ENCODE measurements around the gene PRSS8. TPM values are rescaled to one million over a fixed set of nuclear protein-coding genes. Genes with fewer than 3 reads are reported as not detected.

The PRSS8 gene
- total RNA-seq (1 to 10 TPM in 1 of 5 donors, under 1 TPM in 2, not detected in 2; 0.43 to 1.1 (median 0.55) TPM), total RNA-seq (0 to 0.18 (median 0) reads per million in 29 experiments)
- total RNA-seq (2013), result 0.07 TPM

DNA sequence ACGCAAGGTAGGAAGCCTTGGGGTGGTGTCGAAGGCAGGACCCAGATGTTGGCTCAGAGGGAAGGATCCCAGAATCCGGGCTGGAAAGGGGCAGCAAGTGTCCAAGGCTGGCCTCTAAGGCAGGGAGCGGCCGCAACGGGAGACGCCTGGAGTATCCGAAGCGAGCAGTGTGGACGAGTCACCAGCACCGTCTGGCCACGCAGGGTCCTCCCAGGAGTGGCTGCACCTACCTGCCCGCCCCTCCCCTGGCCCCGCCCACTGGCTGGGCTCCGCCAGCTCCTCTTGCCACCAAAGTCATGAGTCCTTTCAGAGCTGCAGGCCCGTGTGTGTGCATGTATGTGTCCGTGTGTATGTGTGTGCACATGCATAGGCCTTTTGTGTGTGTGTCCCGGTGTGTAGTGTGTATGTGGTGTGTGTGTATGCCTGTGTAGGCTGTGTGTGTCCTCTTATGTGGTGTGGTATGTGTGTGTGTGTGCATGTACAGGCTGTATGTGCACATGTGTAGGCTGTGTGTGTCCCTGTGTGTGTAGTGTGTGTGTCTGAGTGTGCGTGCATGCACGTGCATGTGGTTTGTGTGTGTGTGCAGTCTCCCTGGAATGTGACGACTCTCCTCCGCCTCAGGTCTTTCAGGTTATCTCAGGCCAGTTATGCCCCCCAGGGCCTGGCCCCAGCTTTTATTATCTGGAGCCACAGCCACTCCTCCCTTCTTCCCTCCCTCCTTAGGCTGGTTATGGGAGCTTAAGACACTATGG is at the start of gene PRSS8:
Gene PRSS8 (minus strand): TSS at position 193 of the 752 bp plus-strand sequence. CDS start 229 bp downstream, outside the sequence.
- 87% methylated on average over 18 of the region's 22 CpGs for WGBS (ENCODE audit: insufficient coverage)
- Histone ChIP-seq H3K27ac (ENCODE audit: low read length) (no peak within 1 kb of the TSS), H3K36me3 (ENCODE audit: control insufficient read depth in 2 of 2, extremely low read depth in 1 of 2, insufficient read depth in 1 of 2, low read length in 1 of 2) (peaks cover 10 to 11% of the 10 kb centered on the region in 2 donors), H3K4me1 (ENCODE audit: control insufficient read depth in 1 of 2, extremely low read depth in 1 of 2, insufficient read depth in 2 of 2, low read length in 2 of 2) (no peaks in the 10 kb centered on the region), H3K4me3 (ENCODE audit: control insufficient read depth in 1 of 2, extremely low read depth in 1 of 2, low read length in 1 of 2) (no peak within 1 kb of the TSS), H3K27me3 (replicated peaks in 1 of 2; ENCODE audit: control insufficient read depth in 2 of 2, extremely low read depth in 1 of 2, insufficient read depth in 2 of 2, low read length in 1 of 2) (no peaks in the 10 kb centered on the region), H3K9me3 (no peaks in the 10 kb centered on the region)
- Mint-ChIP-seq H3K27me3 (no peaks in the 10 kb centered on the region), H3K36me3 (peaks cover 5% of the 10 kb centered on the region), H3K4me1 (no peaks in the 10 kb centered on the region), H3K27ac (no peak within 1 kb of the TSS), H3K9me3 (no peaks in the 10 kb centered on the region), H3K4me3 (no peak within 1 kb of the TSS)
- CTCF ChIA-PET, result no interaction called here
- ATAC-seq (replicated peaks in 1 of 4) (no peak), DNase-seq (no peak)
- POLR2A ChIA-PET, result interaction anchor here in 1 of 2 donors (0.6 kb wide), 1 partner anchor 22 kb away, joined by 3 read pairs; no protein-coding TSS in a partner anchor

DNA sequence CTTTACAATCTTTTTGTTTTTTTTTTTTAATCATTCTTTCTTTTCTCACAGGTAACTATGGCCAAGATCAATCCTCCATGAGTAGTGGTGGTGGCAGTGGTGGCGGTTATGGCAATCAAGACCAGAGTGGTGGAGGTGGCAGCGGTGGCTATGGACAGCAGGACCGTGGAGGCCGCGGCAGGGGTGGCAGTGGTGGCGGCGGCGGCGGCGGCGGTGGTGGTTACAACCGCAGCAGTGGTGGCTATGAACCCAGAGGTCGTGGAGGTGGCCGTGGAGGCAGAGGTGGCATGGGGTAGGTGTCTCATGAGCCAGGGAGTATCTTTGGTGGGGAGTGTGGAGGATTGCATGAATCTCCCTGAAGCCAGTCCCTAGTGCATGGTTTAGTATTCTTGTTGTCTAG is 49.4 kb upstream of the PRSS8 start:
- DNase-seq (no peak), ATAC-seq (replicated peaks in 1 of 4) (no peak)
- Histone ChIP-seq H3K4me1 (ENCODE audit: control insufficient read depth in 1 of 2, extremely low read depth in 1 of 2, insufficient read depth in 2 of 2, low read length in 2 of 2) (peaks cover 56 to 78% of the 10 kb centered on the region in 2 experiments), H3K36me3 (ENCODE audit: control insufficient read depth in 2 of 2, extremely low read depth in 1 of 2, insufficient read depth in 1 of 2, low read length in 1 of 2) (peaks cover 9 to 80% of the 10 kb centered on the region in 2 donors), H3K27me3 (replicated peaks in 1 of 2; ENCODE audit: control insufficient read depth in 2 of 2, extremely low read depth in 1 of 2, insufficient read depth in 2 of 2, low read length in 1 of 2) (no peaks in the 10 kb centered on the region), H3K4me3 (ENCODE audit: control insufficient read depth in 1 of 2, extremely low read depth in 1 of 2, low read length in 1 of 2) (no peak overlapping the region), H3K9me3 (no peaks in the 10 kb centered on the region), H3K27ac (ENCODE audit: low read length) (no peak overlapping the region)
- 95% methylated on average over 13 of the region's 14 CpGs for WGBS (ENCODE audit: insufficient coverage)
- H3K4me1 Mint-ChIP-seq, result peaks cover 81 to 94% (median 86%) of the 10 kb centered on the region in 3 donors
- ChIA-PET CTCF (interaction anchor here in 1 of 2 donors (0.7 kb wide), 1 partner anchor 16 kb away, joined by 4 read pairs; no protein-coding TSS in a partner anchor), POLR2A (interaction anchor here (0.7 to 1.2 kb wide), 6 partner anchors 12 to 67 kb away, joined by 3 to 12 read pairs (median 5); partner anchors contain the start of genes KAT8 (in 1 of the 2) and PYCARD (in 1 of the 2))
- peak overlapping the region in 2 of 3 donors; percentile 25 to 97 for H3K4me3 Mint-ChIP-seq
- H3K36me3 Mint-ChIP-seq, result peaks cover 81% of the 10 kb centered on the region
- no peaks in the 10 kb centered on the region for H3K9me3 Mint-ChIP-seq
- peaks cover 0 to 2% of the 10 kb centered on the region in 2 donors for H3K27me3 Mint-ChIP-seq
- H3K27ac Mint-ChIP-seq, result peak overlapping the region; percentile 68 to 70

DNA sequence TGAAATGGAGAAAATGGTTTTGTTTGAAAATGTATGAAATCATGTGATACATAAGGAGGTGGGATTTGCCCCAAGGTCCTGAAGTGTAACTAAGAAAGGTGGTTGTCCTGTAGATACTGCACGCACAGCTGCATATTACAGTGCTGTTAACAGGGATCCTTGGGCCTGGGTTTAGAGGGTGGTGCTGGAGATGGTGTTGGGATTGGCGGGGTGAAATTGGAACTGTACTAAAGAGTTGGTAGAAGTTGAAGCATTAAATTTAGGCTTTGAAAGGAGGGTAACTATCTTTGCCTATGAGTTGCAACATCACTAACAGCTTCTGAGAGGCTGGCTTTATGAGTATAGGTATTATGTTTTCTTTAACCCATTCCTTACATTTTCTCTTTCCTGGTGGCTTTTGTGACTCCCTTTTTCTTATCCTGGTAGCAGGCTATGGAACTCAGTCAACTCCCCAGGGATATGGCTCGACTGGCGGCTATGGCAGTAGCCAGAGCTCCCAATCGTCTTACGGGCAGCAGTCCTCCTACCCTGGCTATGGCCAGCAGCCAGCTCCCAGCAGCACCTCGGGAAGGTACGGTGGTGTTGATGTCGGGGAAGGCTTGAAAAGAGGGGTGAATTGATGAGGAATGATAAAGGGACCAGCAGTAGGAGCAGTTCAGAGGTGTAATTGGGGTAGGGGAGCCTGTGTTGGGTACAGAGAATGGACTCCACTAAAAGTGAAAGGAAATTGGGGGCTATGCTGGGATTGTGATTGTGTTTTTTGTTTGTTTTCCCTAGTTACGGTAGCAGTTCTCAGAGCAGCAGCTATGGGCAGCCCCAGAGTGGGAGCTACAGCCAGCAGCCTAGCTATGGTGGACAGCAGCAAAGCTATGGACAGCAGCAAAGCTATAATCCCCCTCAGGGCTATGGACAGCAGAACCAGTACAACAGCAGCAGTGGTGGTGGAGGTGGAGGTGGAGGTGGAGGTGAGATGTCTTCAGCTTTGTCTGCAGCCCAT is 48.2 kb upstream of the PRSS8 start:
- 75% methylated on average over 5 of the region's 10 CpGs for WGBS (ENCODE audit: insufficient coverage)
- ChIA-PET CTCF (interaction anchor here (0.6 to 0.7 kb wide), 3 partner anchors 17 to 296 kb away, joined by 3 to 4 read pairs (median 4); no protein-coding TSS in a partner anchor), POLR2A (interaction anchor here (0.5 to 2.2 kb wide), 8 partner anchors 9 to 686 kb away, joined by 3 to 12 read pairs (median 4); partner anchors contain the start of genes KAT8 (in 1 of the 2) and PYCARD (in 1 of the 2))
- H3K36me3 ChIP-seq (ENCODE audit: control insufficient read depth in 2 of 2, extremely low read depth in 1 of 2, insufficient read depth in 1 of 2, low read length in 1 of 2), result peaks cover 6 to 68% of the 10 kb centered on the region in 2 donors
- Mint-ChIP-seq H3K36me3 (peaks cover 70% of the 10 kb centered on the region), H3K27me3 (peaks cover 0 to 2% of the 10 kb centered on the region in 2 donors), H3K9me3 (no peaks in the 10 kb centered on the region), H3K27ac (peak overlapping the region; percentile 65 to 74), H3K4me1 (peaks cover 74 to 88% (median 79%) of the 10 kb centered on the region in 3 donors), H3K4me3 (peak overlapping the region; percentile 60 to 98 (median 97))
- H3K27me3 ChIP-seq (replicated peaks in 1 of 2; ENCODE audit: control insufficient read depth in 2 of 2, extremely low read depth in 1 of 2, insufficient read depth in 2 of 2, low read length in 1 of 2), result no peaks in the 10 kb centered on the region
- H3K4me3 ChIP-seq (ENCODE audit: control insufficient read depth in 1 of 2, extremely low read depth in 1 of 2, low read length in 1 of 2), result no peak overlapping the region
- peaks cover 58 to 75% of the 10 kb centered on the region in 2 experiments for H3K4me1 ChIP-seq (ENCODE audit: control insufficient read depth in 1 of 2, extremely low read depth in 1 of 2, insufficient read depth in 2 of 2, low read length in 2 of 2)
- peak overlapping the region; percentile 25 for H3K27ac ChIP-seq (ENCODE audit: low read length)
- DNase-seq (no peak), ATAC-seq (replicated peaks in 1 of 4) (no peak)
- no peaks in the 10 kb centered on the region for H3K9me3 ChIP-seq

DNA sequence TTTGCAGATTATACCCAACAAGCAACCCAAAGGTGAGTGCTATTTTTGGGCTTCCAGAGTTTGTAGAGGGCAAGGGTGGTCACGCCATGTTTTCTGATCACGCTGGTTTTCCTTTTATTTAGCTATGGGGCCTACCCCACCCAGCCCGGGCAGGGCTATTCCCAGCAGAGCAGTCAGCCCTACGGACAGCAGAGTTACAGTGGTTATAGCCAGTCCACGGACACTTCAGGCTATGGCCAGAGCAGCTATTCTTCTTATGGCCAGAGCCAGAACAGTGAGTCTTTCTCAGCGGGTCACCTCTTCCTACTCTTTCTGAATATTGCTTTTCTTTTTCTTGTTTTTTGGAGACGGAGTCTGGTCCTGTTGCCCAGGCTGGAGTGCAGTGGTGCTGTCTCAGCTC is 46.9 kb upstream of the PRSS8 start:
- Mint-ChIP-seq H3K27ac (peak overlapping the region; percentile 75 to 83), H3K4me3 (peak overlapping the region; percentile 97 to 98 (median 98)), H3K27me3 (peaks cover 0 to 2% of the 10 kb centered on the region in 2 donors), H3K9me3 (no peaks in the 10 kb centered on the region), H3K36me3 (peaks cover 58% of the 10 kb centered on the region), H3K4me1 (peaks cover 73 to 85% (median 78%) of the 10 kb centered on the region in 3 donors)
- ChIA-PET CTCF (interaction anchor here (0.7 to 1.0 kb wide), 3 partner anchors 11 to 541 kb away, joined by 4 to 5 read pairs (median 5); no protein-coding TSS in a partner anchor), POLR2A (interaction anchor here (0.5 to 2.2 kb wide), 3 partner anchors 13 to 40 kb away, joined by 3 to 8 read pairs (median 8); no protein-coding TSS in a partner anchor)
- peak overlapping the region; percentile 13 for H3K27ac ChIP-seq (ENCODE audit: low read length)
- no peaks in the 10 kb centered on the region for H3K27me3 ChIP-seq (replicated peaks in 1 of 2; ENCODE audit: control insufficient read depth in 2 of 2, extremely low read depth in 1 of 2, insufficient read depth in 2 of 2, low read length in 1 of 2)
- no peak for ATAC-seq (replicated peaks in 1 of 4)
- 23% methylated on average over 4 of the region's 7 CpGs for WGBS (ENCODE audit: insufficient coverage)
- H3K36me3 ChIP-seq (ENCODE audit: control insufficient read depth in 2 of 2, extremely low read depth in 1 of 2, insufficient read depth in 1 of 2, low read length in 1 of 2), result peaks cover 6 to 55% of the 10 kb centered on the region in 2 donors
- H3K4me1 ChIP-seq (ENCODE audit: control insufficient read depth in 1 of 2, extremely low read depth in 1 of 2, insufficient read depth in 2 of 2, low read length in 2 of 2), result peaks cover 65 to 77% of the 10 kb centered on the region in 2 experiments
- peak overlapping the region; percentile 90 to 92 for H3K4me3 ChIP-seq (ENCODE audit: control insufficient read depth in 1 of 2, extremely low read depth in 1 of 2, low read length in 1 of 2)
- DNase-seq, result no peak
- H3K9me3 ChIP-seq, result no peaks in the 10 kb centered on the region

DNA sequence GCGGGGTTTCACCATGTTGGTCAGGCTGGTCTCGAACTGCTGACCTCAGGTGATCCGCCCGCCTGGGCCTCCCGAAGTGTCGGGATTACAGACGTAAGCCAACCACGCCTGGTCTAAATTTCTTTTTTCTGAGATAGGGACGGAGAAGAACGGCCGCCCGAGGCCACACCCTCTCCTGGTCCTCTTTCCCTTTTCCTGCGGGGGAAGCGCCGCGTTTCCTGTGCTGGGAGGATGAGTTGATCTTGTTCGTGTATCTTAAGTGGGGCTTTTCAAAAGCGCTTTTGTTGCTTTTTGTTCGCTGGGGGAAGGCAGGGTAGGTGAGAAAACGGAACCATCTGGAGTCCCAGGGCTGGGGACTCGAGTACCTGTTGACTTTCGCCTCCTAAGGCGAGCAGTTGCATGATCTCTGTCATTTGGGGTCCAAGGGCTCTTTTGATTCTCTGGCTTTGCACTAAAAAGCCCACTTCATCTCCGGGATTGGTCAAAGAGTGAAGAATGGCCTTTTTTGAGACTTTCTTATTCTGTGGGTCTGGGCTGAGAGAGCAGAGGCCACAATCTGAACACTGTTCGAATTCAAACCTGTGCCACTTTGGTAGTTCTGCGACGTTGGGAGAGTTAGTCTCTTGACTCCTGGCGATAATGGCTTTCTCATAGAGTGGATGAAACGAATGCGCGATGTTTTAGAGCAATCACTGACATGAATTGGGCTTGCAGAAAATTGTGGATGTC is 45.7 kb upstream of the PRSS8 start:
- Histone ChIP-seq H3K4me3 (ENCODE audit: control insufficient read depth in 1 of 2, extremely low read depth in 1 of 2, low read length in 1 of 2) (peak overlapping the region; percentile 90 to 92), H3K27me3 (replicated peaks in 1 of 2; ENCODE audit: control insufficient read depth in 2 of 2, extremely low read depth in 1 of 2, insufficient read depth in 2 of 2, low read length in 1 of 2) (no peaks in the 10 kb centered on the region), H3K9me3 (no peaks in the 10 kb centered on the region), H3K4me1 (ENCODE audit: control insufficient read depth in 1 of 2, extremely low read depth in 1 of 2, insufficient read depth in 2 of 2, low read length in 2 of 2) (peaks cover 61 to 80% of the 10 kb centered on the region in 2 experiments), H3K27ac (ENCODE audit: low read length) (peak overlapping the region; percentile 89), H3K36me3 (ENCODE audit: control insufficient read depth in 2 of 2, extremely low read depth in 1 of 2, insufficient read depth in 1 of 2, low read length in 1 of 2) (peaks cover 6 to 43% of the 10 kb centered on the region in 2 donors)
- DNase-seq (peak in 1 of 35 experiments; percentile 53), ATAC-seq (replicated peaks in 1 of 4) (no peak)
- Mint-ChIP-seq H3K9me3 (no peaks in the 10 kb centered on the region), H3K27me3 (peaks cover 0 to 2% of the 10 kb centered on the region in 2 donors), H3K27ac (peak overlapping the region; percentile 93 to 99), H3K4me1 (peaks cover 71 to 84% (median 77%) of the 10 kb centered on the region in 3 donors), H3K4me3 (peak overlapping the region; percentile 97 to 98 (median 98)), H3K36me3 (peaks cover 47% of the 10 kb centered on the region)
- 2% methylated on average over 15 of the region's 31 CpGs for WGBS (ENCODE audit: insufficient coverage)
- CTCF ChIA-PET, result no interaction called here
- POLR2A ChIA-PET, result interaction anchor here in 1 of 2 donors (1.0 to 2.2 kb wide), 4 partner anchors 8 to 64 kb away, joined by 3 to 16 read pairs (median 9); partner anchors contain the start of gene KAT8
